GM12801 (cell line): Measurements from ENCODE around the gene DACT1.

Experiments used
- TF ChIP-seq, protein P1 (sequence below): IDR thresholded peaks from one replicate; pipeline ENCODE4 v1.5.1; 2011; ENCODE audit warnings: control low read depth; ENCODE audit not compliant: insufficient read length; ENCODE audit errors: extremely low read depth

The DACT1 gene

DNA sequence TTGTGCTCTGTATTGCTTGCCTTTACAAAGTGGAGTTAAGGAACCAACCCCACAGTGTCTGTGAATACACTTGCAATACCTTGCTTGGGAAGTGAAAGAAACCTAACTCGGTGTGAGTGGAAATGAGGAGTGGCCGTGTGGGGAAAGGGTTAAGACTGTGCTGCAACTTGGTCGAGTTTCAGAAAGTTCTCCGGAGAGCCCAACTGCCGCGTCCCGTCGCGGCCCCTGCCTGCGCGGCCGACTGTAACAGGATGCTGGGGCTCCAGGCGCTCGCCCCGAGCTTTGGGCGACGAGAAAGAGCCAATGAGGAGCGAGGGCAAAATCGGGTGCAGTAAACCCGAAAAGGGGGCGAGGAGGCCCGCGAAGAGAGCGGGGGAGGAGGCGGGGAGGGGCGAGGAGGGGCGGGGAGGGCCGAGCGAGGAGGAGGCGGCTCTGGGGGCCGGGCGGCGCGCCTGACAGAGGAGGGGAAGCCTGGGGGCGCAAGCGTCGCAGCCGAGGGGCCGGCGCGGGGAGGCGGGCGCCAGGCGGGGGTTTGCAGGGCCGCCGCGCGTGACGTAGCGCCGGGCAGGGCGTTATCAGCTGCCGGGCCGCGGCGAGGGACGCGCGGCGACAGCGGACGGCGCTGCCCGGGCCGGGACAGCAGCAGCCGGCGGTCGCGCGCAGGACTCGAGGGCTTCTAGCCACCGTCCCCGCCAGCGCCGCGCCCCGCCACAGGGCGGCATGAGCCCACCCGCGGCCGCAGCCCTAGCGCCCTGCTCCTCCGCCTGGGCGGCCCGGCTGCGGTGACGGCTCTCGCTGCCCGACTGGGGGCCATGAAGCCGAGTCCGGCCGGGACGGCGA is at the start of gene DACT1:
TSS of gene DACT1 (plus strand) at position 572 of the 840 bp plus-strand sequence. CDS start at position 813, 241 bp downstream.
- TF ChIP-seq, protein P1, sequence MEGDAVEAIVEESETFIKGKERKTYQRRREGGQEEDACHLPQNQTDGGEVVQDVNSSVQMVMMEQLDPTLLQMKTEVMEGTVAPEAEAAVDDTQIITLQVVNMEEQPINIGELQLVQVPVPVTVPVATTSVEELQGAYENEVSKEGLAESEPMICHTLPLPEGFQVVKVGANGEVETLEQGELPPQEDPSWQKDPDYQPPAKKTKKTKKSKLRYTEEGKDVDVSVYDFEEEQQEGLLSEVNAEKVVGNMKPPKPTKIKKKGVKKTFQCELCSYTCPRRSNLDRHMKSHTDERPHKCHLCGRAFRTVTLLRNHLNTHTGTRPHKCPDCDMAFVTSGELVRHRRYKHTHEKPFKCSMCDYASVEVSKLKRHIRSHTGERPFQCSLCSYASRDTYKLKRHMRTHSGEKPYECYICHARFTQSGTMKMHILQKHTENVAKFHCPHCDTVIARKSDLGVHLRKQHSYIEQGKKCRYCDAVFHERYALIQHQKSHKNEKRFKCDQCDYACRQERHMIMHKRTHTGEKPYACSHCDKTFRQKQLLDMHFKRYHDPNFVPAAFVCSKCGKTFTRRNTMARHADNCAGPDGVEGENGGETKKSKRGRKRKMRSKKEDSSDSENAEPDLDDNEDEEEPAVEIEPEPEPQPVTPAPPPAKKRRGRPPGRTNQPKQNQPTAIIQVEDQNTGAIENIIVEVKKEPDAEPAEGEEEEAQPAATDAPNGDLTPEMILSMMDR: no peak

- TF ChIP-seq, protein P1: no peak
Observed at GRCh38 chr14:58593977-58594376, 43.8 kb upstream of the DACT1 start.

- TF ChIP-seq, protein P1: no peak
Observed at GRCh38 chr14:58597041-58597440, 40.7 kb upstream of the DACT1 start.

GRCh38 chr14:58598028-58598803 is 39.5 kb upstream of the DACT1 start:
- TF ChIP-seq, protein P1: no peak

GRCh38 chr14:58598804-58599525 is 38.8 kb upstream of the DACT1 start:
- TF ChIP-seq, protein P1: no peak

- TF ChIP-seq, protein P1: no peak
Observed at GRCh38 chr14:58599707-58600106, 38.1 kb upstream of the DACT1 start.

GRCh38 chr14:58605465-58605864 is 32.3 kb upstream of the DACT1 start:
- TF ChIP-seq, protein P1: no peak
